Measurements from ENCODE around the gene SCD5.

Gene SCD5

DNA sequence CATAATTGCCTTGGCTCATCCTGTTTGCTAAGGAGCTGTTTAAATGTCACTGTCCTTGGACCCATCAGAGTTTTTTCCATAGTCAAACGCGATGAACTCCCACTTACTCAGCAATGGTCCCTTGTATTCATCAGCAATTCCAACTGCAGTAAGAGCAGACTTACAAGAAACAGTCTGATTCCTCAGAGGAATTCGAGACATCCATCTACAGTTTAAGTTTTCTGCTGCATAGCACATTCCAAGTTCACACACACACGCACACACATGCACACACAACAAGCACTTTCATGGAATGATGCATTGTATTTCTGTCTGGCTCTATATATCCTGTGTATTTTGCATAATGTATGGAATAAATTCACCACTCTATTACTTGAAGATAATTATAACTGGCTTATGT is 204.1 kb downstream of the SCD5 start:
- no peak for DNase-seq (ENCODE audit: low read depth in 2 of 2, low spot score in 1 of 2)

- no peak for DNase-seq (ENCODE audit: low read depth in 2 of 2, low spot score in 1 of 2)
Observed at GRCh38 chr4:82593411-82593810, 205.2 kb downstream of the SCD5 start.

DNA sequence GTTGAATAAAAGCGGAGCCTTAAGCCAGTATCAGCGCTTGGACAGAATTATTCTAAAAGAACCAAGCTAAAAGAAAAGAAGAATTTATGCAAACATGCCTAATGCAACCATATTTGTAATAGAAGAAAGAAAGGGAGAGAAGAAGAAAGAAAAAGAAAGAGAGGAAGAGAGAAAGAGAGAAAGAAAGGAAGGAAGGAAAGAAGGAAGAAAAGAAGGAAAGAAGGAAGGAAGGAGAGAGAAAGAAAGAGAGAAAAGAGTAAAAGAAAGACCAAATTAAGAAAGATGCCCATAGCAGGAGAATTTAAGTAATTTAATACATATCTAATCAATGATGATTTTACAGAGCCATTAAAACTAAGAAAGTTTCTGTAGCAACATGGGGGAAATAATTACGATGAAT is 206.0 kb downstream of the SCD5 start:
- no peak for DNase-seq (ENCODE audit: low read depth in 2 of 2, low spot score in 1 of 2)

DNA sequence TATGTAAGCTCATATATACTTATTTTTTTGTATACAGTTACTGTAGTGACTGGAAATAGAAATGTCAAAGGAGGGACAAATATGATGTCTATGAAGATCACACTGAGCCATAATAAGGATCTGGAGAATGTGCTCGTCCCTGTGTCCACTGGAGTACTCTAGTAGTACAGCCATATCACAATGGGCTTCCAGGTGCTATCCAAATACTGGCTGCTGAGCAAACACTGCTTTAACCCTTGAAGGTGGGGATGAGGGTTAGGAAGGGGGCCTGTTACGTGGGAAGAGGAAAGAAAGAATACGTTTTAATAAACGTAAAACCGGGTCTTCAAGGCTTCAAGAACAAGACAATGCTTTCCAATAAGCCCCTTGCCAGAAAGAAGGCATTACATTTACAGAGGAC is 207.0 kb downstream of the SCD5 start:
- DNase-seq (ENCODE audit: low read depth in 2 of 2, low spot score in 1 of 2) = no peak

- DNase-seq (ENCODE audit: low read depth in 2 of 2, low spot score in 1 of 2) = no peak
Observed at GRCh38 chr4:82589756-82590155, 208.8 kb downstream of the SCD5 start.

GRCh38 chr4:82588771-82589270 is 209.8 kb downstream of the SCD5 start:
- no peak for DNase-seq (ENCODE audit: low read depth in 2 of 2, low spot score in 1 of 2)

GRCh38 chr4:82587826-82588540 is 210.6 kb downstream of the SCD5 start:
- no peak for DNase-seq (ENCODE audit: low read depth in 2 of 2, low spot score in 1 of 2)

GRCh38 chr4:82585690-82586435 is 212.7 kb downstream of the SCD5 start:
- DNase-seq (ENCODE audit: low read depth in 2 of 2, low spot score in 1 of 2) = no peak

DNA sequence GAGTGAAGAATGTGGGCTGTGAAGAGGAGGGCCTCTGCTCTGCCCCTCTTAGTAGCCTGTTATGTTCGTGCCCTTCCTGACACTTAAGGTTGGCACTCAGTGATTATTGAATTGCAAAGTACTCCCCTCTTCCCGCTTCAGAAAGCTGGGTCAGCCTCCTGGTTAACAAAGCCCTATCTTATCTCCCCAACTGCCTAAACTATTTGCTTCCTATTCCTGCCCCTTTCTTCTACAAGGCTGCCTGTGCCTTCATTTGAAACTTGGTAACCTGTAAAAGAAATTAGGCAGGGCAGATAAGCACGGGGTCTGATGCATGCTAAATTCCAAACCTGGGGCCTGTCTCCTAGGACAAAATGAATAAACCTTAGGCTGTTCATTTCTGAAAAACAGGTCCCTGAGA is 213.7 kb downstream of the SCD5 start:
- DNase-seq (ENCODE audit: low read depth in 2 of 2, low spot score in 1 of 2) = no peak

DNA sequence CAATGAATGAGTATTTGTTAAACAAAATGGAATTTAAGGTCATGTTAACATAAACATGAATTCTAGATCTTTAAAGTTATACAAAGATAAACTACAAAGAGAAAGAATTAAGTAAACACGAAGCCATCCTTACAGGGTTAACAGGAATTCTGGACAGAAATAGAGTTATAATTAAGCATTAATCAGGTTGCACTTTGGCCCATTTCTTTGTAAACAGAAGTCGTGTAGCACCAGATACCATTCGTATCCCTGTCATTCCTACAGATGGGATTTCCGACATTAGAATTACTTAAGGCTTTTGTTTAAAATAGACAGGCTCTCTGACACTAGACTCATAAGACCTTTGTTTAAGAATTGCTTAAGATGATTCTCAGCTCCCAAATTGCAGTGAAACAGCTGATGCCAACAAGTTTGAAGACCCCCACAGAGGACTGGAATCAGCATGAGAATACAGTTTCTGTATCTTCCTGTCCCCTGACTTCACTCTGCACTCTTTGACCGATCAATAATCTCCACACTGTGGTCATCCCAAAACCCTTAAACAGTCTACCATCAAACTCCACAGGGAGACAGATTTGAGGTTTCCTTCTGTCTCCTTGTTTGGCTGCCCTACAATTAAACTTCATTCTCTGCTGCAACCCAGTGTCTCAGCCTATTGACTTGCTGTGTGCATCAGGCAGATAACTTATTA is 214.6 kb downstream of the SCD5 start:
- no peak for DNase-seq (ENCODE audit: low read depth in 2 of 2, low spot score in 1 of 2)

DNA sequence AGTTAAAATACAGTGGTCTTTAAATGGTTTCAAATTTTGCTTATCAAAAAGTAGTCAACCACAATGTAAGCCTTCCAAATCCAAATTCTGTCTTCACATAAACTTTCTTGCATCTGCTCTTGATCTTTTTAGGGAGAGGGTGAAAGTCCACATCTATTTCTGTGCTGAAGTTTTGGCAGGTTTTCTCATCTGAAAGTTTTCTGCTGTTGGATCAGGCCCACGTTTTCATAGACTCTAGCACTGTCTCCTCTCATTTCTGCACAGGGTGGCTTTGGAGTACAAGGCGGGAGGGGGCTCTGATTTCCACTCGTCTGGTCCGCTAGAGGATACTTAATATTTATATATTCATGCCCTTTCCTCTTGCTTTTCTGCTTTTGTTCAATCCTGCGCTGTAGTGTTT is 218.7 kb downstream of the SCD5 start:
- no peak for DNase-seq (ENCODE audit: low read depth in 2 of 2, low spot score in 1 of 2)
